Measurements from ENCODE around the gene BRCA1. TPM values are rescaled to one million over a fixed set of nuclear protein-coding genes. Genes with fewer than 3 reads are reported as not detected.
A peak's percentile ranks its signal among the peaks of the same experiment; 100 is the strongest.

Gene BRCA1
- total RNA-seq, 1 experiment from 2014 or later: 44.1 TPM

DNA sequence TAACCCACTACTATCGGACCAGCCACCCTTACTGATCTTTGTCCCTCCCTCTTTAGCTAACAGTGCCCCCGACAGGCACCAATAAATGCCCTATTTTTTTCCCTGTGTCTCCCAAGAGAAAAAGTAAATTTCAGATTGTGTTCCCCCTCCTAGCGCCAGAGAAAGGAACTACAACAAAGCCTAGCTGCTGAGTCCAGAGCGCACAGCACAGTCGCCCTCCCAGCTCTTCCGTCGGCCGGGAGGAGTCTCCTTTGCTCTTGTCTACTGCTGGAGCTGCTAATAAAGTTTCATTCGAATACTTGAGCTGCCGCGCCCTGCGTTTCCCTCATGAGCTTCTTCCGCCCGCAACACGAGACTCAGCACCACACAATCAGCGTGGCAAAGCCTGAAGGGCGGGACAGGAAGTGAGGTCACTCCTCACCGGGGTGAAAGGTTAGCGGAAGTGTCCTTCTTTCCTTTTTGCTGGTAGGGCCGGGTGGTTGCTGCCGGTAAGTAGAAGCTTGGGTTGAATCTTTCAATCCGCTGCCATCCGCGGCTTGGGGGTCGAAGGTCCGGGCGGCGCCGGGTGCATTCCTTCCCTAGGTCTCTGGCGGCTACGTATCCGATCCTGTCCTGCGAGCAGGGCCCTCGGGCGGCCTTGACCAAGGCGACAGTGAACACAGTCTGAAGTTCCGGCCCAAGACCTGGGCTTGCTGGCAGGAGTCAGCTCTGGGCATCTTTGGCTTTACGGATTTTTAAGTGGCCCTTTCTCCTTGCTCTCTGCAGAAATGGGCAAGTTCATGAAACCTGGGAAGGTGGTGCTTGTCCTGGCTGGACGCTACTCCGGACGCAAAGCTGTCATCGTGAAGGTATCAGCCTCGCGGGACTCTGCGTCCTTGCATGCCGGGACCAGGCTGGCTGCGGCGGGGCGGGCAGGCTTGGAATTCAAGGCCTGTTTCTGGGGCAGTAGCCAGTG is 126.9 kb downstream of the BRCA1 start, which contains the start of gene RPL27 (continued):
- TF ChIP-seq, protein P1, sequence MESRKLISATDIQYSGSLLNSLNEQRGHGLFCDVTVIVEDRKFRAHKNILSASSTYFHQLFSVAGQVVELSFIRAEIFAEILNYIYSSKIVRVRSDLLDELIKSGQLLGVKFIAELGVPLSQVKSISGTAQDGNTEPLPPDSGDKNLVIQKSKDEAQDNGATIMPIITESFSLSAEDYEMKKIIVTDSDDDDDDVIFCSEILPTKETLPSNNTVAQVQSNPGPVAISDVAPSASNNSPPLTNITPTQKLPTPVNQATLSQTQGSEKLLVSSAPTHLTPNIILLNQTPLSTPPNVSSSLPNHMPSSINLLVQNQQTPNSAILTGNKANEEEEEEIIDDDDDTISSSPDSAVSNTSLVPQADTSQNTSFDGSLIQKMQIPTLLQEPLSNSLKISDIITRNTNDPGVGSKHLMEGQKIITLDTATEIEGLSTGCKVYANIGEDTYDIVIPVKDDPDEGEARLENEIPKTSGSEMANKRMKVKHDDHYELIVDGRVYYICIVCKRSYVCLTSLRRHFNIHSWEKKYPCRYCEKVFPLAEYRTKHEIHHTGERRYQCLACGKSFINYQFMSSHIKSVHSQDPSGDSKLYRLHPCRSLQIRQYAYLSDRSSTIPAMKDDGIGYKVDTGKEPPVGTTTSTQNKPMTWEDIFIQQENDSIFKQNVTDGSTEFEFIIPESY (IDR thresholded peaks at IDR 0.05; ENCODE audit: extremely low read depth, insufficient replicate concordance, low read length): peak; percentile 37
- TF ChIP-seq SIN3A (IDR thresholded peaks at IDR 0.05; ENCODE audit: low read depth): peak; percentile 90
- TF ChIP-seq, protein P2, sequence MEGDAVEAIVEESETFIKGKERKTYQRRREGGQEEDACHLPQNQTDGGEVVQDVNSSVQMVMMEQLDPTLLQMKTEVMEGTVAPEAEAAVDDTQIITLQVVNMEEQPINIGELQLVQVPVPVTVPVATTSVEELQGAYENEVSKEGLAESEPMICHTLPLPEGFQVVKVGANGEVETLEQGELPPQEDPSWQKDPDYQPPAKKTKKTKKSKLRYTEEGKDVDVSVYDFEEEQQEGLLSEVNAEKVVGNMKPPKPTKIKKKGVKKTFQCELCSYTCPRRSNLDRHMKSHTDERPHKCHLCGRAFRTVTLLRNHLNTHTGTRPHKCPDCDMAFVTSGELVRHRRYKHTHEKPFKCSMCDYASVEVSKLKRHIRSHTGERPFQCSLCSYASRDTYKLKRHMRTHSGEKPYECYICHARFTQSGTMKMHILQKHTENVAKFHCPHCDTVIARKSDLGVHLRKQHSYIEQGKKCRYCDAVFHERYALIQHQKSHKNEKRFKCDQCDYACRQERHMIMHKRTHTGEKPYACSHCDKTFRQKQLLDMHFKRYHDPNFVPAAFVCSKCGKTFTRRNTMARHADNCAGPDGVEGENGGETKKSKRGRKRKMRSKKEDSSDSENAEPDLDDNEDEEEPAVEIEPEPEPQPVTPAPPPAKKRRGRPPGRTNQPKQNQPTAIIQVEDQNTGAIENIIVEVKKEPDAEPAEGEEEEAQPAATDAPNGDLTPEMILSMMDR (IDR thresholded peaks at IDR 0.05 in 2 of 3, conservative IDR thresholded peaks at IDR 0.05 in 1 of 3; ENCODE audit: borderline replicate concordance in 1 of 3, insufficient read depth in 1 of 3, low read depth in 2 of 3, low read length in 2 of 3): peak; percentile 77 to 96 (median 79)
- peak; percentile 84 for TF ChIP-seq RAD21 (IDR thresholded peaks at IDR 0.05; ENCODE audit: low read depth)
- peak; percentile 78 for TF ChIP-seq YY1 (IDR thresholded peaks at IDR 0.05; ENCODE audit: extremely low read depth, insufficient replicate concordance, low read depth, low read length)
- TF ChIP-seq EZH2 (IDR thresholded peaks at IDR 0.05): no peak
- peak; percentile 95 for TF ChIP-seq SP1 (IDR thresholded peaks at IDR 0.05; ENCODE audit: low read depth)
- TF ChIP-seq EGR1 (IDR thresholded peaks at IDR 0.05; ENCODE audit: low read depth): peak; percentile 53
